NCI-H82 treated with DMSO at 0.1 percent for 48 hours (cell line): ENCODE data around the gene RGS9.
"Not testable (repeated sequence)": the region's sequence is repeated elsewhere in the genome, so short reads cannot be mapped to it uniquely, and the experiment has no call there.

Experiments
- DNase-seq: peaks from one replicate; lab custom pipeline; 2025; ENCODE audit not compliant: unreplicated experiment; lab: John Stamatoyannopoulos, UW

RGS9 gene

DNA sequence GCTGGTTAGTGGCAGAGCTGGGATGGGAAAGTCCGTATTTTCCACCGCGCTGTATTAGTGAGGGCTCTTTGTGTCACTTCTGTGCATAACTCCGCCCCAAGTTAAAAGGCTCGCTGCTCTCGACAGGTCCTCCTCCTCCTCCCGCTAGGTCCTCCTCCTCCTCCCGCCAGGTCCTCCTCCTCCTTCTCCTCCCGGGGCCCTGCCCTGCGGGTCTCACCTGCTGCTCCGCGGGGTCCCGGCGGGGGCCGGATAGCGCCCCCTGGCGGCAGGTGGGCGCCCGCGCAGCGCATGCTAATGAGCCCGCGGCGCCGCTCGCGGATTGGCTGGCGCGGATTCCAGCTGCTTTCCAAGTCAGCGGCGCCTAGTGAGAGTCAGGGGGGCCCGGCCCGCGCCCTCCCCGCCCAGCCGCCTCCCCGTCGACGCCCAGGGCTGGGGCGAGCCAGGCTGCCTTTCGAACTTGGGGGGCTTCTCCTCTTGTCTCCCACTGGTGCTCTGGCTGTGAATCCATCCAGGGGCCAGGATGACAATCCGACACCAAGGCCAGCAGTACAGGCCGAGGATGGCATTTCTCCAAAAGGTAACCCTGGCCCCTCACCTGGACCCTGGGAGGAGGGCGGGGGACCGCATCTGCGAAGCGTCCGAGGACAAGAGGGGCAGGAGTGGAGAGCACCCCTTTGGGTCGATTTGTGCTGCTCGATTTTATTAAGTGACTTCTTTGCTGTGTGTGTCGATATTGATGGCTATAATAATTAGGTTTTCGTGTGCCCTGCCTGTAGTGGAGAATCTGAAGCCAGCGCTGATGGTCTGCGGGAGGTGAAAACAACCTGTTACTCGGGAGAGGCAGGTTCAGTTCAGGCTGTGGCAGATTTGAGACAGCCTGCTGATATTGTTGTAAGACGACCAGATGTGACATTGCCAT, at the start of gene RGS9:
Gene RGS9, plus strand, starts transcription at position 350 of the 919 bp plus-strand sequence. Its CDS starts 171 bp downstream, at position 521.
- DNase-seq, result peak; percentile 28

DNA sequence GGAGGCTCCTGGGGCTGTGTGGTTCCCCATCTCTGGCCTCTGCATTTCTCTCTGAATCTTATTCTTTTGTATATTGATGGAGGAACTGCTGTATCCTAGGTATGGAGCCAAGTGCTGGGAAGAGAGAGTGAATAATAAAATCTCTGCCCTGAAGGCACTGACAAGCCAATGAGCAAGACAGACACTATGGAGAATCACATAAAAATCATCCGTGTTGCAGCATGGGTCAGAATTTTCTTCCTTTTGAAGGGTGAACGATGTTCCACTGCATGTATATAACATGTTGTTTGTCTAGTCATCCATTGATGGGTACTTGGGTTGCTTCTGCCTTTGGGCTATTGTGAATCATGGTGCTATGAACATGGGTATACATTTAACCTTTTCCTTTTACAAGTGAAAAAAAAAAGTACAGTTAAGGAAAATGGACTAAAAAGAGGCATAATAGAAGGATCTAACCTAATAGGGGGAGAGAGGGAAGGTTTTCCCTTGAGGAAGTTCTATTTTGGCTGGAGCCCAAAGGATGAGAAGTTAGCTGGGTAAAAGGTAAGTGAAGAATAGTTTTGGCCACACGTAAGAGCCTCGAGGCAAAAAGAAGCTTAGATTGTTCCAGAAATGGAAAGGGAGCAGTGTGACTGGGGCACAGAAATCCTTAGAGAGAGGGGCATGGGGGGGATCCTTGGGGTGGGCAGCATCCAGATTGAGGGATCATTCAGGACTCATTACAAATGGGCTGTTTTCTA, 48.4 kb upstream of the RGS9 start:
- no peak for DNase-seq

DNA sequence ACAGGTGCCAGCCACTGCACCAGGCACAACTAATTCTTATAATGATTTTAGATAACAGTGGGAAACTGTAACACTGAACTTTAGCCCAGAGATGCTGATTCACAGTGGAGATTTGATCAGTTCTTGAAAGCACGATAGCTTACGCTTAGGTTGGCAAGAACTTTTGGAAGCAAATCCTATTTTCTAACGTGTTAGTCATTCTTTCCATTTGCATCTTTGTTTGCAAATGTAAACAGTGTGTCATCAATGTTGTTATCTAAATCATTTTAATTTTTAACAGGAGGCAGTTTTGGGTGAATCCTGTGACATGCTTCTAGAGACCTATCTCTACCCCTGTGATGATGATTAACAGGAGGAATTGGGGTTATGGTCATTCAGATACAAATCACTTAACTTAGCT, 44.9 kb upstream of the RGS9 start:
- no peak for DNase-seq

DNA sequence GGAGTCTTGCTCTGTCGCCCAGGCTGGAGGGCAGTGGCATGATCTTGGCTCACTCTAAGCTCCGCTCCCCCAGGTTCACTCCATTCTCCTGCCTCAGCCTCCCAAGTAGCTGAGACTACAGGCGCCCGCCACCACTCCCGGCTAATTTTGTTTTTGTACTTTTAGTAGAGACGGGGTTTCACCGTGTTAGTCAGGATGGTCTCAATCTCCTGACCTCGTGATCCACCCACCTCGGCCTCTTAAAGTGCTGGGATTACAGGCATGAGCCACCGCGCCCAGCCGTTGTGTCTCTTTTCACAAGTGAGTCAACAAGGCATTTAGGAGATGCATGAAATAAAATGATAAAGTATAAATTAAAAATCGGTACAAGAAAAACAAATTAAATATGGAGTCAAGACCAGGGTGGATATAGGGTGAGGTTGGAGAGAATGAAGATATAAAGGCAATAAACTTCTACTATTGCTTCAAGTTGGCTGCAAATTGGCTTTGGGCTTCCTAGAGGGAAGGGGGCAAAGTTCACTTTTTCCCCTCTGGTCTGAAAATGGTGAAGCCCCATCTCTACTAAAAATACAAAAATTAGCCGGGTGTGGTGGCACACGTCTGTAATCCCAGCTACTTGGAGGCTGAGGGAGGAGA, 44.3 kb upstream of the RGS9 start:
- DNase-seq, result not testable (repeated sequence)

DNA sequence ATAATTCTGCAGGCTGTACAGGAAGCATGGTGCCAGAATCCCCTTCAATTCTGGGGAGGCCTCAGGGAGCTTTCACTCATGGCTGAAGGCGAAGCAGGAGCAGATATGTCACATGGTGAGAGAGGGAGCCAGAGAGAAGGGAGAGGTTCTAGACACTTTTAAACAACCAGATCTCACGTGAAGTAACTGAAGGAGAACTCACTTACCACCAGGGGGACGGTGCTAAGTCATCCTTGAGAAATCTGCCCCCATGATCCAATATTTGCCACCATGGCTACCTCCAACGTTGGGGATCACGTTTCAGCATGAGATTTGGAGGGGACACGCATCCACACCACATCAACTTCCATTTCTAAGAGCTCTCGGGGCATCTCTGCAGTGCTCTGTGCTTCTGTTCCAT, 43.2 kb upstream of the RGS9 start:
- DNase-seq, result no peak

DNA sequence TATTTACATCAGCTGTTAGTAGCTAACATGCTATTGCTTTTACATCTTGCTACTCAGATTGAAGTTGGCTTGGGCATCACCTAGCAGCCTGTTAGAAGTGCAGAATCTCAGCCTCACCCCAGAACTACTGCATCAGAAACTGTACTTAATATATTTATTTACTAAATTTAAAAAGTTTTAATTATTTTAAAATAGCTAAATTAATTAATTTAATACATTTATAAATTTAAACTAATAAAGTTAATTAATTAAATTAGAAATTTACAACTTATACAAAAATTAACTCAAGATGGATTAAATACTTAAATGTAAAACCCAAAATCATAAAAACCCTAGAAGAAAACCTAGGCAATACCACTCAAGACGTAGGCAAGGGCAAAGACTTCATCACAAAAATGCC, 41.7 kb upstream of the RGS9 start:
- DNase-seq, result no peak

DNA sequence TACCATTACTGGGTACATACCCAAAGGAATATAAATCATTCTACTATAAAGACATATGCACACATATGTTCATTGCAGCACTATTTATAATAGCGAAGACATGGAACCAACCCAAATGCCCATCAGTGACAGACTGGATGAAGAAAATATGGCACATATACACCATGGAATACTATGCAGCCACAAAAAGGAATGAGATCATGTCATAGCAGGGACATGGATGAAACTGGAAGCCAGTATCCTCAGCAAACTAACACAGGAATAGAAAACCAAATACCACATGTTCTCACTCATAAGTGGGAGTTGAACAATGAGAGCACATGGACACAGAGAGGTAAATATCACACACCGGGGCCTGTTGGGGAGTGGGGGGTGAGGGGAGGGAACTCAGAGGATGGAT, 40.8 kb upstream of the RGS9 start:
- not testable (repeated sequence) for DNase-seq

DNA sequence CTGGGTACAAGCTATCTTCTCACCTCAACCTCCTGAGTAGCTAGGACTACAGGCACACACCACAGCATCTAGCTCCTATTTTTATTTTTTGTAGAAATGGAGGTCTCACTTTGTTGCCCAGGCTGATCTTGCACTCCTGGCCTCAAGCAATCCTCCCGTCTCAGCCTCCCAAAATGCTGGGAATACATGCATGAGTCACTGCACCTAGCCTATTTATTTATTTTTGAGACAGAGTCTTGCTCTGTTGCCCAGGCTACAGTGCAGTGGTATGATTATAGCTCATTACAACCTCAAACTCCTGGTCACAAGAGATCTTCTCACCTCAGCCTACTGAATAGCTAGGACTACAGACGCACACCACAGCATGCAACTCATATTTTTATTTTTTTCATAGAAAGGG, 40.1 kb upstream of the RGS9 start:
- no peak for DNase-seq

DNA sequence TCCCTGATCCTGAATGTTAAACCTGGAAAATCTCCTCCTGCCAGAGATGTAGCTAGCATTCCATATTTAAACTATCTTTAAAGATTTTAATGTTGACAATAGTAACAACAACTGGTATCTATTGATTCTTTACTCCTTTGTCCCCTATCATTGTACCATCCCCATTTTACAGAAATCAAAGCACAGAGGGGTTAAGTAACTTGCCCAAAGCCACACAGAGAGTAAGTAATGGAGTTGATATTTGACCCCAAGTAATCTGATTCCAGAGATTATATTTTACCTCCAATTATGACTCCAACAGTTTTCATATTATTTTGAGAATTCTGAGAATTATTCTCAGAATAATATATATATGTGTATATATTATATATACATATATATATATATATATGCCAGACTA, 37.7 kb upstream of the RGS9 start:
- no peak for DNase-seq

DNA sequence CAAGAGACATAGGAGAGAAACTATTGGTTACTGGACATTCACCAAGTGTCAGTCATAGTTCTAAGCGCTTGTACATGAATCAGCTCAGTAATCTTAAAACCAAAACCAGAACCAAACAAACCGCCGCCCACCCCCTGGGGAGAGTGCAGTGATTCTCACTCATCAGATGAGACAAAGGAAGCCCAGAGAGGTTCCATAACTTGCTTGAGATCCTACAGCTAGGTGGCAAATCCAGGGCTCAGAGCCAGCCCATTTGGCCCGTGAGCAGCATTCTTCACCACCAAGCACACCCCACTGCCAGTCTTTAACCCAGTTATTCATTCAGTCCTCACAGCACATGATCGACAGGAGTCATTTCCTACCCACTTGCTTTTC, 37.2 kb upstream of the RGS9 start:
- no peak for DNase-seq

DNA sequence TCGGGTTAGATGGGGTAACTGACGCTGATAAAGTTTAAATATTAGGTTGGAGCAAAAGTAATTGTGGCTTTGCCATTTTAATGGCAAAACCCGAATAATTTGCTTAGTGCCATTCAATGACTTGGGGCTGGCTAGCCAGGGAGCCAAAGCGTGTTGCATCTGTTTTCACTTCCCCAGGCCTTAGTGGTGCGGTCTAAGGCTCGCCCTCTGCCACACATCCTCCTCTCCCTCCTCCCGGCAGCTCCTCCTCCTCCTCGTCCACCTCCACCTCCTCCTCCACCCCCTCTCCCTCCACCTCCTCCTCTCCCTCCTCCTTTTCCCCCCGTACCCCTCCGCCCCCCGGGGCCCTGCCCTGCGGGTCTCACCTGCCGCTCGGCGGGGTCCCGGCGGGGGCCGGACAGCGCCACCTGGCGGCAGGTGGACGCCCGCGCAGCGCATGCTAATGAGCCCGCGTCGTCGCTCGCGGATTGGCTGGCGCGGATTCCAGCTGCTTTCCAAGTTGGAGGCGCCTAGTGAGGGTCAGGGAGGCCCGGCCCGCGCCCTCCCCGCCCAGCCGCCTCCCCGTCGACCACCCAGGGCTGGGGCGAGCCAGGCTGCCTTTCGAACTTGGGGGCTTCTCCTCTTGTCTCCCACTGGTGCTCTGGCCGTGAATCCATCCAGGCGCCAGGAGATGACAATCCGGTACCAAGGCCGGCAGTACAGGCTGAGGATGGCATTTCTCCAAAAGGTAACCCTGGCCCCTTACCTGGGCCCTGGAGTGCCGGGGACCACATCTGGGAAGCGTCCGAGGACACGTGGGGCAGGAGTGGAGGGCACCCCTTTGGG, 36.6 kb upstream of the RGS9 start:
- DNase-seq, result peak; percentile 36

DNA sequence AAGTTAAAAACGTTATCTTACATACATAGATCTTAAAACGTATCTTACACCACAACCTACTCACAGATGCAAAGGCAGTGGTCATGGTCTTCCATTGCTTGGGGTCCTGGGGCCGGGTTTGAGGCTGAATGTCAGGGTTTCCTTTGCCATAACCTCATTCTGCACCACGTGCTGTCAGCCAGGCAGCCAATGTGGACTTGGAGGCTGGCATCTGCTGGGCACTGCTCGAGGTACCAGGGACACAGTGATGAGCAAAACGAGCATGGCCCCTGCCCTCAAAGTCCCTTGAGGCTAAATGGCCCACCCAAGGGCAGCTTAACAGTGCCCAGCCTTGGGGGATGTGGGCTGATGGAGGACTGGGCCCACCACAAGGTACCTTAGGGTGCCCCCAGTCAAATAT, 35.8 kb upstream of the RGS9 start:
- no peak for DNase-seq

DNA sequence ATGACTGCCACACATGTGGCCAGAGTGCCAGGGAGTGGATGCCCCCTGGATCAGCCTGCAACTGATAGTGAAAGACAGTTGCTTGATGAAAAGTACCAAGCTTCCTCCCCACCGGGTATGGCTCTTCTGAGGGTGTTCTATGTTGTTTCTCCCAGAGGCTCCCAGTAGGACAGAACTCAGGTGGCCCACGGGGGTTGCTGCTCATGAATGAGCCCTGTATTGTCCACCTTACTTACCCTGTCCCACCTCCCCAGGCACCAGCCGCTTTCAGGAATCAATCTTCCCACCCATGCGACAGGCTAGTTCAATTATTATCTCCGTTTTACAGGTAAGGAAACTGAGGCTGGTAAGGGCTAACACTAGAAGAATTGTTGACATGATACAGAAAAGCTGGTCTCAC, 34.9 kb upstream of the RGS9 start:
- DNase-seq, result no peak

DNA sequence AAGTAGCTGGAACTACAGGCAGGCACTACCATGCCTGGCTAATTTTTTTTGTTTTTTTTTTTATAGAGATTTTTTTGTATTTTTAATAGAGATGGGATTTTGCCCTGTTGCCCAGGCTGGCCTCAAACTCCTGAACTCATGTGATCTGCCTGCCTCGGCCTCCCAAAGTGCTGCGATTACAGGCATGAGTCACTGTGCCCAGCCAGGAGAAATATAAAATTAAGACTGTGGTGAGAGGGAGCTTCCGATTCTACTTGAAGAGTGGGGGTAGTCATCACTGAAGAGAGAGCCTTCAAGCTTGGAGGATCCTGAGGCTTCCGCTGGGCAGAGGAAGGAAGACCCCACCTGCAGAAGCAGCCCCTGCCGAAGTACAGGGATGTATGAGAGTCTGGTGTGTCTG, 34.4 kb upstream of the RGS9 start:
- no peak for DNase-seq

DNA sequence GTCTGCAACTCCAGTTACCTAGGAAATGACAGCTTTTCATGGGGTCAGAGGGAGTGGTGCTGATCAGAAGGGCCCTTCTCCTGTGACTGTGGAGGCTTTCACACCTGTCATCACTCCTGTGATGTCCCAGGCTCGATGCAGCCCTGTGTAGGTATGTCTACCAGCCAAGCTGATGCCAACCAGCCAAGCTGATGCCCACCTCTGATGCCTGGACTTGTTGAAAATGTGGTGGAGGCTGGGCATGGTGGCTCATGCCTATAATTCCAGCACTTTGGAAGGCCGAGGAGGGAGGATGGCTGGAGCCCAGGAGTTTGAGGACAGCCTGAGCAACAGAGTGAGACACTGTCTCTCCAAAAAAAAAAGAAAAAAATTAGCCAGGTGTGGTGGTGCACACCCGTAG, 33.7 kb upstream of the RGS9 start:
- DNase-seq, result no peak

DNA sequence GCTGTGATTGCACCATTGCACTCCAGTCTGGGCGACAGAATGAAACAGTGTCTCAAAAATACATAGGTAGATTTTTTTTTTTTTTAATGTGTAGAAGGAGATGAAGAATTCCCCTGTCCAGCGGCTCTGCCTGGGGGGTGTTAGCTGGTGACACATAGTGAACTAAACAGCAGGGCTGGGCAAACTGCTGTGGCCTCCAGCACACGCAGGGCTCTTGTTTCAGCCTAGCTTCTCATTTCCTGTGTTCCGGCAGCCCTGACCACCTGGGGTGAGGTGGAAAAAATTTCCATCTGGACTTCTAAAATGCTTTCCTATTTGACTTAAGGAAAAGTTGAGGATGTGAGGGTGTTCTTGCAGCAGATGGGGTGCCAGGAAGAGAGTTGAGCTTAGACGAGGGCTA, 33.3 kb upstream of the RGS9 start:
- no peak for DNase-seq

DNA sequence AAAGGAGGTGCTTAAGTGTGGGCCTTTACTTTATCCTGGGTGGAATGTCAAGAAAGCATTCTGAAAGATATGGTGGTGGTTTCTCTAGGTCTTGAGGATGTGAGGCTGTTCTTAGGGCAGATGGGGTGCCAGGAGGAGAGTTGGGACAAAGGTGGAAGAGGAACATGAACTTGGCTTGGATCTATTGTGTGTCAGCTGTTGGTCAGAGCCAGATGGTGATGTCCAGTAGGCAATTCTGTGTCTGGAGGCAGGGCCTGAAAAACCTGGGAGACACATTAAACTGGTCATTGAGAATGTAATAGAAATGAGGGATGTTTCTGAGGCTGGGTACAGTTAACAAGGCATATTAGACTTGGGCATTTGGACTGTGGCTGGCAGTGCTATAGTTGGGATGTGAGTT, 32.6 kb upstream of the RGS9 start:
- DNase-seq, result no peak

DNA sequence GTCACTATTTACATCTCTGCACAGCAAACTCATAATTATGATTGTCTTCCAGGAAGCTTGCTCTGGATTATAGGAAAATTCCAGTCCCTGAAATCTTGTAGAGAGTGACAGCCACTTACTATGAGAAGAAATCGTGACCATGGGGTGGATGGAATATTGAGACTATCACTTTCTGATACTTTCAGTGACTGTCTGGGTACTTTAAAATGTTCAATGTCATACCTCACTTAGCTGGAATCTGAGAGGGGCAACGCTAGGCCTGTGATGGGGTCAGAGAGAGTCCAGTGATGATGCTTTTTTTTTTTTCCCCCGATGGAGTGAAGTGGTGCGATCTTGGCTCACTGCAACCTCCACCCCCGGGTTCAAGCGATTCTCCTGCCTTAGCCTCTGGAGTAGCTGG, 32.2 kb upstream of the RGS9 start:
- no peak for DNase-seq

DNA sequence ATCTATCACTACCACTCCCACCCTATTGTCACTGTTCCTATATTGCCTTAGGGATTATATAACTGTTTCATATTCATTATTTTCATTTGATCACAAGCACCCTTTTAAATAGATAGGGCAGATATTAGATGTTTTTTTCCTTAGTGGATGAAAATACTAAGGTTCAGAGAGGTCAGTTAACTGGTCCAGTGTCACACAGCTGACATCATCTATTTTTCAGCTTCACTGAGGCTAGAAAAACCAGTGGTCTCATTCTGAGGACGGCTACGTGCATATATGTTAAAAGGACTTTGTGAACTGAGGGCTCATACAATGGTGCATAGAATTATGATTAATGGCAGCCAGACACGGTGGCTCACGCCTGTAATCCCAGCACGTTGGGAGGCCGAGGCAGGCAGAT, 29.0 kb upstream of the RGS9 start:
- DNase-seq, result no peak

DNA sequence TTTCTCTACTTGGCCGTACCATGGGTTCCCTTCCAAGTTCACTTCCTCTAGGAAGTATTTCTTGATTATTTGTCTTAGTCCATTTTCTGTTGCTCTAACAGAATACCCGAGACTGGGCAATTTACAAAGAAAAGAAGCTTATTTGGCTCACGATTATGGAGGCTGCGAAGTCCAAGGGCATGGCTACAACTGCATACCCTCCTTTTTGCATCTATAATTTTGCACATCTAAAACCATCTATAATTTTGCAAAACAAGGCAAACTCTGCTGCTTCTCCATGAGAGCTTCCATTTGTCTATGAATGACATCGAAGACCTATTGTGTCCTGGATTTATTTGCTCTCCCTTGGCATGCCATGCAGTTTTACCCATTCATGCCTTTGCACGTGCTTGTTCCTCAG, 27.6 kb upstream of the RGS9 start:
- DNase-seq, result no peak
